T-helper 2 cell (primary cell): ENCODE results near the gene TIAM2.

Experiments used
- DNase-seq, 5 experiments: peaks; one replicate each; pipeline versions ENCODE4 v3.0.0 to v3.0.0-alpha.2; 2012 to 2022

TIAM2 gene

GRCh38 chr6:155303361-155303870, 308.3 kb downstream of the TIAM2 start:
- no peak for DNase-seq

GRCh38 chr6:155306958-155307357, 311.8 kb downstream of the TIAM2 start:
- no peak for DNase-seq
